Measurements from ENCODE around the gene CUTA. TPM values are rescaled to one million over a fixed set of nuclear protein-coding genes. Genes with fewer than 3 reads are reported as not detected.

CUTA gene
- total and polyA plus RNA-seq, 2 experiments from 2014 or later = 207 to 421 TPM

DNA sequence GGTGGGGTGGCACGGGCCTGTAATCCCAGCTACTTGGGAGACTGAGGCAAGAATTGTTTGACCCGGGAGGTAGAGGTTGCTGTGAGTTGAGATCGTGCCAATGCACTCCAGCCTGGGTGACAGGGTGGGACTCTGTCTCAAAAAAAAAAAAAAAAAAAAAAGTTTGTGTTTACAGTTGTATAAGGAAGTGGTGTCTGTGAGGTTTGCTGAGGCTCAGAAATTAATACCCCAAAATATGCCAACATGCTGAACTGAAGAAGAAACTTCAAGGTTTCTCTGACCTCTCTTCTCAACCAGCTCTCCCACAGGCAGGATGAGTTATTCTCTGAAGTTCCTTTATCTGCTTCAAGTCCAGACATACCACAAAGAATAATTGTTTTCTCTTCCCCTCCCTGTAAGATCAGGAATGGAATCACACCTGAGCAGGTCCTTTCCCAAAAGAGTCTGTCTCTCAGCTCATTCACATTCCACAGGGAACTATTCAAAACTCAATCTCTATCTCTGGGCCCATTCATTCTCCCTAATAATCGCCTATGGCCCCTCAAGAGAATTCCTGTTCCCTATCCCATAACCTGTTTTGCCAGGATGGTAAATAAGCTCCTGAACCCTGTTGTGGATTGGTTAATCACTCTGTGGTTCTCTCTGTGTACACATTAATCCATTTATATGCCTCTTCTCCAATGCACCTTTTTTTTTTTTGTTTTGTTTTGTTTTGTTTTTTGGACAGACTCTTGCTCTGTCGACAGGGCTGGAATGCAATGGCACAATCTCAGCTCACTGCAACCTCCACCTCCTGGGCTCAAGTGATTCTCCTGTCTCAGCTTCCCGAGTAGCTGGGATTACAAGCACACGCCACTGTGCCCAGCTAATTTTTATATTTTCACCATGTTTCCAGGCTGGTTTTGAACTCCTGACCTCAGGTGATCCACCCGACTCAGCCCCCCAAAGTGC, 43.7 kb downstream of the CUTA start:
- Histone ChIP-seq H3F3A (replicated peaks; ENCODE audit: low read depth) (0 out of 2 replicates have a peak, but pooled peaks cover 3% of the 10 kb centered on the region), H3K36me3 (ENCODE audit: insufficient read depth) (no peaks in the 10 kb centered on the region), H4K20me1 (replicated peaks; ENCODE audit: insufficient read depth) (no peaks in the 10 kb centered on the region), H2AFZ (no peak overlapping the region), H3K4me3 (no peak overlapping the region), H3K9me2 (ENCODE audit: insufficient read depth) (no peaks in the 10 kb centered on the region), H3K27me3 (ENCODE audit: insufficient read depth) (no peaks in the 10 kb centered on the region), H3K4me1 (ENCODE audit: insufficient read depth) (peaks cover 27% of the 10 kb centered on the region), H3K4me2 (no peak overlapping the region), H3K27ac (ENCODE audit: low read depth) (peak overlapping the region; percentile 78; the same call in 1 of the 2 replicates), H3K79me2 (replicated peaks; ENCODE audit: insufficient read depth) (no peaks in the 10 kb centered on the region)
- DNase-seq (ENCODE audit: low spot score) (no peak), ATAC-seq (no peak; the same call in 2 of the 3 replicates)
- Mint-ChIP-seq H3K27me3 (ENCODE audit: insufficient read depth, low read depth, poor library complexity) (peaks cover 8% of the 10 kb centered on the region), H3K36me3 (ENCODE audit: low read depth) (no peaks in the 10 kb centered on the region), H3K9me3 (no peaks in the 10 kb centered on the region), H3K27ac (peak overlapping the region; percentile 18), H3K4me3 (no peak overlapping the region; the same call in 2 of the 3 replicates), H3K4me1 (peaks cover 31% of the 10 kb centered on the region)
- TF ChIP-seq, protein P1, sequence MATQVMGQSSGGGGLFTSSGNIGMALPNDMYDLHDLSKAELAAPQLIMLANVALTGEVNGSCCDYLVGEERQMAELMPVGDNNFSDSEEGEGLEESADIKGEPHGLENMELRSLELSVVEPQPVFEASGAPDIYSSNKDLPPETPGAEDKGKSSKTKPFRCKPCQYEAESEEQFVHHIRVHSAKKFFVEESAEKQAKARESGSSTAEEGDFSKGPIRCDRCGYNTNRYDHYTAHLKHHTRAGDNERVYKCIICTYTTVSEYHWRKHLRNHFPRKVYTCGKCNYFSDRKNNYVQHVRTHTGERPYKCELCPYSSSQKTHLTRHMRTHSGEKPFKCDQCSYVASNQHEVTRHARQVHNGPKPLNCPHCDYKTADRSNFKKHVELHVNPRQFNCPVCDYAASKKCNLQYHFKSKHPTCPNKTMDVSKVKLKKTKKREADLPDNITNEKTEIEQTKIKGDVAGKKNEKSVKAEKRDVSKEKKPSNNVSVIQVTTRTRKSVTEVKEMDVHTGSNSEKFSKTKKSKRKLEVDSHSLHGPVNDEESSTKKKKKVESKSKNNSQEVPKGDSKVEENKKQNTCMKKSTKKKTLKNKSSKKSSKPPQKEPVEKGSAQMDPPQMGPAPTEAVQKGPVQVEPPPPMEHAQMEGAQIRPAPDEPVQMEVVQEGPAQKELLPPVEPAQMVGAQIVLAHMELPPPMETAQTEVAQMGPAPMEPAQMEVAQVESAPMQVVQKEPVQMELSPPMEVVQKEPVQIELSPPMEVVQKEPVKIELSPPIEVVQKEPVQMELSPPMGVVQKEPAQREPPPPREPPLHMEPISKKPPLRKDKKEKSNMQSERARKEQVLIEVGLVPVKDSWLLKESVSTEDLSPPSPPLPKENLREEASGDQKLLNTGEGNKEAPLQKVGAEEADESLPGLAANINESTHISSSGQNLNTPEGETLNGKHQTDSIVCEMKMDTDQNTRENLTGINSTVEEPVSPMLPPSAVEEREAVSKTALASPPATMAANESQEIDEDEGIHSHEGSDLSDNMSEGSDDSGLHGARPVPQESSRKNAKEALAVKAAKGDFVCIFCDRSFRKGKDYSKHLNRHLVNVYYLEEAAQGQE (IDR thresholded peaks at IDR 0.05; ENCODE audit: unreplicated experiment) = no peak
- no peak for TF ChIP-seq EZH2phosphoT487 (IDR thresholded peaks at IDR 0.05; ENCODE audit: unreplicated experiment)
- TF ChIP-seq ZNF331 (CRISPR knock-in tag; IDR thresholded peaks at IDR 0.05; ENCODE audit: low read depth) = no peak
- no peak for TF ChIP-seq JUNB (IDR thresholded peaks at IDR 0.05; ENCODE audit: unreplicated experiment)
- TF ChIP-seq NANOG (IDR thresholded peaks at IDR 0.05; ENCODE audit: borderline replicate concordance) = no peak
- no peak for TF ChIP-seq CREB1 (CRISPR knock-in tag; IDR thresholded peaks at IDR 0.05; ENCODE audit: low read depth)
- TF ChIP-seq EZH2 (IDR thresholded peaks at IDR 0.05; ENCODE audit: low read depth, unreplicated experiment) = no peak
- TF ChIP-seq STAT1 (IDR thresholded peaks at IDR 0.05; ENCODE audit: unreplicated experiment) = no peak
- TF ChIP-seq, protein P2, sequence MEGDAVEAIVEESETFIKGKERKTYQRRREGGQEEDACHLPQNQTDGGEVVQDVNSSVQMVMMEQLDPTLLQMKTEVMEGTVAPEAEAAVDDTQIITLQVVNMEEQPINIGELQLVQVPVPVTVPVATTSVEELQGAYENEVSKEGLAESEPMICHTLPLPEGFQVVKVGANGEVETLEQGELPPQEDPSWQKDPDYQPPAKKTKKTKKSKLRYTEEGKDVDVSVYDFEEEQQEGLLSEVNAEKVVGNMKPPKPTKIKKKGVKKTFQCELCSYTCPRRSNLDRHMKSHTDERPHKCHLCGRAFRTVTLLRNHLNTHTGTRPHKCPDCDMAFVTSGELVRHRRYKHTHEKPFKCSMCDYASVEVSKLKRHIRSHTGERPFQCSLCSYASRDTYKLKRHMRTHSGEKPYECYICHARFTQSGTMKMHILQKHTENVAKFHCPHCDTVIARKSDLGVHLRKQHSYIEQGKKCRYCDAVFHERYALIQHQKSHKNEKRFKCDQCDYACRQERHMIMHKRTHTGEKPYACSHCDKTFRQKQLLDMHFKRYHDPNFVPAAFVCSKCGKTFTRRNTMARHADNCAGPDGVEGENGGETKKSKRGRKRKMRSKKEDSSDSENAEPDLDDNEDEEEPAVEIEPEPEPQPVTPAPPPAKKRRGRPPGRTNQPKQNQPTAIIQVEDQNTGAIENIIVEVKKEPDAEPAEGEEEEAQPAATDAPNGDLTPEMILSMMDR (conservative IDR thresholded peaks at IDR 0.05; ENCODE audit: low read depth in 2 of 2) = no peak
- TF ChIP-seq, protein P3, sequence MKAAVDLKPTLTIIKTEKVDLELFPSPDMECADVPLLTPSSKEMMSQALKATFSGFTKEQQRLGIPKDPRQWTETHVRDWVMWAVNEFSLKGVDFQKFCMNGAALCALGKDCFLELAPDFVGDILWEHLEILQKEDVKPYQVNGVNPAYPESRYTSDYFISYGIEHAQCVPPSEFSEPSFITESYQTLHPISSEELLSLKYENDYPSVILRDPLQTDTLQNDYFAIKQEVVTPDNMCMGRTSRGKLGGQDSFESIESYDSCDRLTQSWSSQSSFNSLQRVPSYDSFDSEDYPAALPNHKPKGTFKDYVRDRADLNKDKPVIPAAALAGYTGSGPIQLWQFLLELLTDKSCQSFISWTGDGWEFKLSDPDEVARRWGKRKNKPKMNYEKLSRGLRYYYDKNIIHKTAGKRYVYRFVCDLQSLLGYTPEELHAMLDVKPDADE (IDR thresholded peaks at IDR 0.05) = no peak
- no peak for TF ChIP-seq ZNF114 (CRISPR knock-in tag; IDR thresholded peaks at IDR 0.05)
- TF ChIP-seq POLR2AphosphoS5 (IDR thresholded peaks at IDR 0.05; ENCODE audit: low read depth) = no peak
- TF ChIP-seq, protein P4, sequence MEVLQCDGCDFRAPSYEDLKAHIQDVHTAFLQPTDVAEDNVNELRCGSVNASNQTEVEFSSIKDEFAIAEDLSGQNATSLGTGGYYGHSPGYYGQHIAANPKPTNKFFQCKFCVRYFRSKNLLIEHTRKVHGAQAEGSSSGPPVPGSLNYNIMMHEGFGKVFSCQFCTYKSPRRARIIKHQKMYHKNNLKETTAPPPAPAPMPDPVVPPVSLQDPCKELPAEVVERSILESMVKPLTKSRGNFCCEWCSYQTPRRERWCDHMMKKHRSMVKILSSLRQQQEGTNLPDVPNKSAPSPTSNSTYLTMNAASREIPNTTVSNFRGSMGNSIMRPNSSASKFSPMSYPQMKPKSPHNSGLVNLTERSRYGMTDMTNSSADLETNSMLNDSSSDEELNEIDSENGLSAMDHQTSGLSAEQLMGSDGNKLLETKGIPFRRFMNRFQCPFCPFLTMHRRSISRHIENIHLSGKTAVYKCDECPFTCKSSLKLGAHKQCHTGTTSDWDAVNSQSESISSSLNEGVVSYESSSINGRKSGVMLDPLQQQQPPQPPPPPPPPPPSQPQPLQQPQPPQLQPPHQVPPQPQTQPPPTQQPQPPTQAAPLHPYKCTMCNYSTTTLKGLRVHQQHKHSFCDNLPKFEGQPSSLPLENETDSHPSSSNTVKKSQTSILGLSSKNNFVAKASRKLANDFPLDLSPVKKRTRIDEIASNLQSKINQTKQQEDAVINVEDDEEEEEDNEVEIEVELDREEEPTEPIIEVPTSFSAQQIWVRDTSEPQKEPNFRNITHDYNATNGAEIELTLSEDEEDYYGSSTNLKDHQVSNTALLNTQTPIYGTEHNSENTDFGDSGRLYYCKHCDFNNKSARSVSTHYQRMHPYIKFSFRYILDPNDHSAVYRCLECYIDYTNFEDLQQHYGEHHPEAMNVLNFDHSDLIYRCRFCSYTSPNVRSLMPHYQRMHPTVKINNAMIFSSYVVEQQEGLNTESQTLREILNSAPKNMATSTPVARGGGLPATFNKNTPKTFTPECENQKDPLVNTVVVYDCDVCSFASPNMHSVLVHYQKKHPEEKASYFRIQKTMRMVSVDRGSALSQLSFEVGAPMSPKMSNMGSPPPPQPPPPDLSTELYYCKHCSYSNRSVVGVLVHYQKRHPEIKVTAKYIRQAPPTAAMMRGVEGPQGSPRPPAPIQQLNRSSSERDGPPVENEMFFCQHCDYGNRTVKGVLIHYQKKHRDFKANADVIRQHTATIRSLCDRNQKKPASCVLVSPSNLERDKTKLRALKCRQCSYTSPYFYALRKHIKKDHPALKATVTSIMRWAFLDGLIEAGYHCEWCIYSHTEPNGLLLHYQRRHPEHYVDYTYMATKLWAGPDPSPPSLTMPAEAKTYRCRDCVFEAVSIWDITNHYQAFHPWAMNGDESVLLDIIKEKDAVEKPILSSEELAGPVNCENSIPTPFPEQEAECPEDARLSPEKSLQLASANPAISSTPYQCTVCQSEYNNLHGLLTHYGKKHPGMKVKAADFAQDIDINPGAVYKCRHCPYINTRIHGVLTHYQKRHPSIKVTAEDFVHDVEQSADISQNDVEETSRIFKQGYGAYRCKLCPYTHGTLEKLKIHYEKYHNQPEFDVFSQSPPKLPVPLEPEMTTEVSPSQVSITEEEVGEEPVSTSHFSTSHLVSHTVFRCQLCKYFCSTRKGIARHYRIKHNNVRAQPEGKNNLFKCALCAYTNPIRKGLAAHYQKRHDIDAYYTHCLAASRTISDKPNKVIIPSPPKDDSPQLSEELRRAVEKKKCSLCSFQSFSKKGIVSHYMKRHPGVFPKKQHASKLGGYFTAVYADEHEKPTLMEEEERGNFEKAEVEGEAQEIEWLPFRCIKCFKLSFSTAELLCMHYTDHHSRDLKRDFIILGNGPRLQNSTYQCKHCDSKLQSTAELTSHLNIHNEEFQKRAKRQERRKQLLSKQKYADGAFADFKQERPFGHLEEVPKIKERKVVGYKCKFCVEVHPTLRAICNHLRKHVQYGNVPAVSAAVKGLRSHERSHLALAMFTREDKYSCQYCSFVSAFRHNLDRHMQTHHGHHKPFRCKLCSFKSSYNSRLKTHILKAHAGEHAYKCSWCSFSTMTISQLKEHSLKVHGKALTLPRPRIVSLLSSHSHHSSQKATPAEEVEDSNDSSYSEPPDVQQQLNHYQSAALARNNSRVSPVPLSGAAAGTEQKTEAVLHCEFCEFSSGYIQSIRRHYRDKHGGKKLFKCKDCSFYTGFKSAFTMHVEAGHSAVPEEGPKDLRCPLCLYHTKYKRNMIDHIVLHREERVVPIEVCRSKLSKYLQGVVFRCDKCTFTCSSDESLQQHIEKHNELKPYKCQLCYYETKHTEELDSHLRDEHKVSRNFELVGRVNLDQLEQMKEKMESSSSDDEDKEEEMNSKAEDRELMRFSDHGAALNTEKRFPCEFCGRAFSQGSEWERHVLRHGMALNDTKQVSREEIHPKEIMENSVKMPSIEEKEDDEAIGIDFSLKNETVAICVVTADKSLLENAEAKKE (CRISPR knock-in tag; IDR thresholded peaks at IDR 0.05) = no peak

Data from GM23338 (cell line).